ENCODE data around the gene FAU. TPM values are rescaled to one million over a fixed set of nuclear protein-coding genes. Genes with fewer than 3 reads are reported as not detected.
A peak's percentile ranks its signal among the peaks of the same experiment; 100 is the strongest.

FAU gene
- total RNA-seq, 4 donors from 2014 or later = 524 to 2,189 (median 600) TPM

GRCh38 chr11:65126624-65127274, 4.8 kb upstream of the FAU start:
- intact Hi-C loops (cut with DNase I) = no loop called here
- TF ChIP-seq POLR2A (IDR thresholded peaks at IDR 0.05) = no peak
- TF ChIP-seq CTCF (IDR thresholded peaks at IDR 0.05) = no peak
- Histone ChIP-seq H3K27ac (no peak overlapping the region), H3K36me3 (peaks cover 69 to 70% of the 10 kb centered on the region in 2 donors), H3K4me1 (peaks cover 5 to 7% of the 10 kb centered on the region in 2 donors), H3K4me3 (replicated peaks in 1 of 3) (no peak overlapping the region), H3K9me3 (no peaks in the 10 kb centered on the region), H3K27me3 (no peaks in the 10 kb centered on the region)
- 76 to 88% methylated on average over 6 of the region's 6 CpGs for WGBS, 2 donors
- DNase-seq = no peak

GRCh38 chr11:65125197-65126056, 3.5 kb upstream of the FAU start:
- intact Hi-C loops (cut with DNase I) = no loop called here
- no peak overlapping the region for H3K4me3 ChIP-seq (replicated peaks in 1 of 3)
- H3K27me3 ChIP-seq = no peaks in the 10 kb centered on the region
- peaks cover 61% of the 10 kb centered on the region in 2 donors for H3K36me3 ChIP-seq
- no peaks in the 10 kb centered on the region for H3K9me3 ChIP-seq
- TF ChIP-seq POLR2A (IDR thresholded peaks at IDR 0.05) = no peak
- no peak for TF ChIP-seq CTCF (IDR thresholded peaks at IDR 0.05)
- H3K4me1 ChIP-seq = peaks cover 13 to 19% of the 10 kb centered on the region in 2 donors
- 86 to 92% methylated on average over 12 of the region's 12 CpGs for WGBS, 2 donors
- DNase-seq = no peak
- H3K27ac ChIP-seq = no peak overlapping the region

GRCh38 chr11:65124480-65125196, 2.7 kb upstream of the FAU start:
- no peak overlapping the region for H3K27ac ChIP-seq
- no peak for DNase-seq
- peaks cover 59 to 61% of the 10 kb centered on the region in 2 donors for H3K36me3 ChIP-seq
- H3K4me1 ChIP-seq = peaks cover 13 to 19% of the 10 kb centered on the region in 2 donors
- intact Hi-C loops (cut with DNase I) = no loop called here
- no peaks in the 10 kb centered on the region for H3K9me3 ChIP-seq
- H3K4me3 ChIP-seq (replicated peaks in 1 of 3) = no peak overlapping the region
- no peak for TF ChIP-seq CTCF (IDR thresholded peaks at IDR 0.05)
- no peak for TF ChIP-seq POLR2A (IDR thresholded peaks at IDR 0.05)
- H3K27me3 ChIP-seq = no peaks in the 10 kb centered on the region
- 86 to 87% methylated on average over 5 of the region's 5 CpGs for WGBS, 2 donors

GRCh38 chr11:65121447-65121864, 478 bp downstream of the FAU start:
- Histone ChIP-seq H3K36me3 (peaks cover 34 to 37% of the 10 kb centered on the region in 2 donors), H3K27me3 (no peaks in the 10 kb centered on the region), H3K4me1 (peaks cover 17 to 28% of the 10 kb centered on the region in 2 donors), H3K27ac (peak overlapping the region; percentile 63 to 86 (median 82)), H3K4me3 (replicated peaks in 1 of 3) (peak overlapping the region; percentile 58 to 93 (median 76)), H3K9me3 (no peaks in the 10 kb centered on the region)
- intact Hi-C loops (cut with DNase I) = no loop called here
- TF ChIP-seq POLR2A (IDR thresholded peaks at IDR 0.05) (no peak), CTCF (IDR thresholded peaks at IDR 0.05) (no peak)
- WGBS, 2 donors = 1% methylated on average over 21 to 22 of the region's 22 CpGs
- no peak for DNase-seq

Data from thyroid gland (tissue), 4 donors.